Hematopoietic multipotent progenitor cell (in vitro differentiated cells): ENCODE measurements around the gene TRIM33. TPM values are rescaled to one million over a fixed set of nuclear protein-coding genes. Genes with fewer than 3 reads are reported as not detected.
"Not testable (repeated sequence)": the region's sequence is repeated elsewhere in the genome, so short reads cannot be mapped to it uniquely, and the experiment has no call there.

Experiments
- DNase-seq, 3 donors: peaks; one replicate each; pipeline ENCODE4 v3.0.0-alpha.2; 2011 to 2015; ENCODE audit warnings: low read depth in 2 of 3, low spot score in 2 of 3
- total RNA-seq: library from RNA; depleted of rRNA; stranded (reverse); fragments of >200 nt; gene quantifications from one replicate; pipeline ENCODE4 v1.2.3, GENCODE V29; 2012

The TRIM33 gene
- total RNA-seq, 1 donor = 38.8 TPM

DNA sequence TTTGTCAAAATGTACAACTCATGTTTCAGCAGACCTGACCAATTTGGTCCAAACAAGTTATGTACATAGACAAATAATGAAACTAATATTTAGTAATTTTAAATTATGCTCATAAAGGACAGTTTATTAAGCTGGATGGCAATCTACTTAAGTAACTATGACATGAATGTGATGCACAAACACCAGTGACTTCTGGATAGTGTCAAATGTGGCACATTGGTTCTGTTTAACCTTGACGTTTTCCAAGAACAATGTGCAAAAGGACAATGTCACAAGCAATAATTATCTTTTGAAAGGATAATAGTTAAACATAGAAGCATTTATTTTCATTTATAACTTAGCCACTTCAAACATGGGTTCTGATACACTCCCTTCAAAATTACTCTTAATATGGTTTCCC, 80.0 kb downstream of the TRIM33 start:
- DNase-seq = no peak

GRCh38 chr1:114428083-114428754, 82.8 kb downstream of the TRIM33 start:
- DNase-seq = peak in 2 of 3 donors; percentile 13 to 54

- DNase-seq = no peak
Observed at GRCh38 chr1:114427612-114428011, 83.4 kb downstream of the TRIM33 start.

- no peak for DNase-seq
Observed at GRCh38 chr1:114423455-114423854, 87.5 kb downstream of the TRIM33 start.

GRCh38 chr1:114418948-114419347, 92.1 kb downstream of the TRIM33 start:
- not testable (repeated sequence) for DNase-seq

DNA sequence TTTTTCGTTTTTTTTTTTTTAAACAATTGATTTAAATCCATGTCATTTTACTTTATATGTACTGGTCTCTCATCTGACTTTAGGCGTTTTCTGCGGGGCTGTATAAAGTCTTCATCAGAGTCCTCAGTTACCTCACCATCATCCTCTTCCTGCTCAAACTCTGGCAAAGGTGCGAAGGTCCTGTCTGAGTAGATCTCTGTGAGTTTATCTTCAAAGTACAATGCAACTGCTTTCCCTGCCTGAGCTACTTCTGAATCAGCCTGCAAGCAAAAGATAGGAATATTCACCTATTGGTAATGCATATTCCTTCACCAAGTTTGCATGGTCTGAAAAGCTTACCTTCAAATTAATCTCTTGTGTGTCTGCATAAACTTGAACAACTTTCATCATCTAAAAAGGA, 113.4 kb downstream of the TRIM33 start:
- DNase-seq = no peak

DNA sequence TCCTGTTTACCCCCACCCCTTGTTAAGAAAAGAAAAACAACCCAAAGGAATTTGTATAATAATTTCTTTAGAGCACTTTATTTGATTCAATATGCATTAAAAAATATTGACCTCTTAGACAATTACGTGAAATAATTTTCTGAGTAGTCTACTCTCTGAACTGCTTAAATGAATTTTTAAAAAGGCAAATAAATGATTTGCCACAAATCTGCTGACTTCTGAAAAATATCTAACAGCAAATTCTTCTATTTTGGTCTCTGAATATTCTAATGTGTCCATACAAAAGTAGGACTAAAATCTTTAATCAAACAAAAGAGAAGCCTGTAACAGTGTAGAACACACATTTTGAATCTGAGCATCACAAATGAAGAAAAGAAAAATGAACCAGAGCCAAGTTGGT, 115.1 kb downstream of the TRIM33 start:
- no peak for DNase-seq

- no peak for DNase-seq
Observed at GRCh38 chr1:114390960-114391359, 120.0 kb downstream of the TRIM33 start.

DNA sequence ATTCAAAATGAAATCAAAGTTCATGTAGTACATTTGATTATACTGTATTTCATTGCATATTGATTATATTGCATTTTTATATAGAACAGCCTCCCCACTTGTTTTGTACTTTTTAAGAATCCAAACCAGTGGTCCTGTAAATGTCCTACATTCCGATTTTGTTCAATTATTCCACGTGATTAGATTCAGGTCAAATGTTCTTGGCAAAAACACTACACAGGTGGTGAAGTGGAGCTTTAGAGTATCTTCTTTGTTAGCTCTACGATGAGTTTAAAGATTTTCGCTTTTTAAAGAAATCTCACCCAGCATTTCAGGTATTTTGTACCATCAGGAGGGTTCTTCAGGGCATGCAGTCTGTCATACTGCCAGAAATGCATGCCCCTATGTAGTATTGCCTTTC, 120.6 kb downstream of the TRIM33 start:
- DNase-seq = no peak

GRCh38 chr1:114388432-114389003, 122.5 kb downstream of the TRIM33 start:
- peak in 1 of 3 donors; percentile 17 for DNase-seq

GRCh38 chr1:114387585-114387984, 123.4 kb downstream of the TRIM33 start:
- not testable (repeated sequence) for DNase-seq

DNA sequence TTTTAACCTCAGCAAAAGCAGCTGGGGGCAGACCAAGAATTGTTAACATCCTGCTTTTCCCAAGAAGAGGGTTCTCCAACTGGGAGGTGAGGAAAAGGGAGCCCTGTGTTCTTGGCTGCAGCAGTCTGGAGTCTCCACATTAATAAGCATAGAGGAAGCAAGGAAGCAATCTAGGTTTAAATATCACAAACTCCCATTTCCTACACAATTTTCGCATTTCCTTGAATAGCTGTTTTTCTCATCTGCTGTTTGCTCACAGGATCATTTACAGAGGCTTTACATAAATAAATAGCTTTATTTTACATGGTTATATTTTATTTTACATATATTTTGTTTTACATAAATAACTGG, 124.0 kb downstream of the TRIM33 start:
- DNase-seq = no peak

GRCh38 chr1:114386129-114387009, 124.6 kb downstream of the TRIM33 start:
- DNase-seq = no peak

DNA sequence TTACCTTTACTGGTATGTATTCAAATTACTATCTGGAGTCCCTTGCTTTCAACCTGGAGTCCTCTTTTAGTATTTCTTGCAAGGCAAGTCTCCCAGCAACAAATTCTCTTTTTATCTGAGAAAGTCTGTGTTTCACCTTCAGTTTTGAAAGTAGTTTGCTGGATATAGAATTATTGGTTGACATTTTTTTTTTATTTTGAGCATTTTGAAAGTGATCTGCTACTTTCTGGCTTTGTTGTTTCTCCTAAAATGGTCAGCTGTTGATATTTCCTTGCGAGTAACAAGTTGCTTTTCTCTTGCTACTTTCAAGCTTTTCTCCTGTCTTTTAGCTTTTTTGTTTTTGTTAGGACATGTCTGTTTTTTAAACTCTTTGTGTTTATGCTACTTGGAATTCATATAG, 126.1 kb downstream of the TRIM33 start:
- no peak for DNase-seq

GRCh38 chr1:114379987-114380386, 131.0 kb downstream of the TRIM33 start:
- peak in 2 of 3 donors; percentile 44 to 71 for DNase-seq

DNA sequence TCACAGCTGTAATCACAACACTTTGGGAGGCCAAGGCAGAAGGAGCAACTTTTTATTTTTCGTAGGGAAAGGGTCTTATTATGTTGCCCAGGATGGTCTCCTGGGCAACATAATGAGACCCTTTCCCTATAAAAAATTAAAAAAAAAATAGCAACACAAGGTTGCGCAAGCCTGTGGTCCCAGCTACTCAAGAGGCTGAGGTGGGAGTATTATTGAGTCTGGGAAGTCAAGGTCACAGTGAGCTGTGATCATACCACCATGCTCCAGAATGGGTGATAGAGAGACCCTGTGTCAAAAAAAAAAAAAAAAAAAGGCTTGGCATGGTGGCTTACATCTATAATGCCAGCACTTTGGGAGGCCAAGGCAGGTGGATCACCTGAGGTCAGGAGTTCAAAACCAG, 131.6 kb downstream of the TRIM33 start:
- no peak for DNase-seq

- DNase-seq = no peak
Observed at GRCh38 chr1:114377356-114377755, 133.6 kb downstream of the TRIM33 start.

DNA sequence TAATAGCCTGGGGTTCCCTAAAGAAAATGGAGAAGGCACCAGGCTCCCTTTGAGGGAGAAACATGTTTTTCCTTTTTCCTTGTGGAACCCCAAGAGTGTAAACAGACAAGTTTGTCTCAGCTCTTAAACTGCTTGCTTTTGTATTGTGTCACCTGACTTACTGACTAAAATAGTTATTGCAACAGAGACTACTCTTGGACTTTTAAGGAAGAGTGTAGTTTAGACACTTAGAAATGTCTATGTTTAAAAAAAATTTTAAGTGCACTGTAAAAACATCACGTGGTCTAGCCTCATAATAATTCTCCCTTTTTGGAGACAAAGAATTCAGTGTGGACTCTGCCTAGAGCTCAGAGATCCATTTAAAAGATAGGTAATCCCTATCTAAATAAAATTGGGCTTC, 141.1 kb downstream of the TRIM33 start:
- no peak for DNase-seq

DNA sequence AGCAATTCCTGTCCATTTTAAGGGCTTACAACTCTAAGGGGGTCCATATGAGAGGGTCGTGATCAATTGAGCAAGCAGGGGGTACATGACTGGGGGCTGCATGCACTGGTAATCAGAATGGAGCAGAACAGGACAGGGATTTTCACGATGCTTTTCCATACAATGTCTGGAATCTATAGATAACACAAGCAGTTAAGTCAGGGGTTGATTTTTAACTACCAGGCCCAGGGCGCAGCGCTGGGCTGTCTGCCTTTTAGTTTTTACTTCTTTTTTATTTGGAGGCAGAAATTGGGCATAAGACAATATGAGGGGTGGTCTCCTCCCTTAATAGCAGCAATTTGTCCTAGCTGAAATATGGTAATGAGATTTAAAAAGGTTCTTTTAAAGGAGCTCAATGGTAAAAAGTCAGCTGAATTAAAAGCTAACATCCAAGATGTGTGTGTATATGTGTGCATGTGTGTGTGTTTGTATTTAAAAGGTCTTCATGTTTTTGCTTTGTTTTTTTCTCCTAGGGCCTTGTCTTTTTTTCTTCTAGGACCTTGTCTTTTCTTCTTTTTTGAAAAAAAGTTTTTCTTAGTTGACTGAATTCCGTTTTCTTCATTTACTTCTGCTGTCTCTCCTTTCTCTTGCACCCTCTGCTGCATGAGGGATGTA, 141.6 kb downstream of the TRIM33 start:
- DNase-seq = not testable (repeated sequence)

GRCh38 chr1:114368560-114369255, 142.3 kb downstream of the TRIM33 start:
- no peak for DNase-seq

DNA sequence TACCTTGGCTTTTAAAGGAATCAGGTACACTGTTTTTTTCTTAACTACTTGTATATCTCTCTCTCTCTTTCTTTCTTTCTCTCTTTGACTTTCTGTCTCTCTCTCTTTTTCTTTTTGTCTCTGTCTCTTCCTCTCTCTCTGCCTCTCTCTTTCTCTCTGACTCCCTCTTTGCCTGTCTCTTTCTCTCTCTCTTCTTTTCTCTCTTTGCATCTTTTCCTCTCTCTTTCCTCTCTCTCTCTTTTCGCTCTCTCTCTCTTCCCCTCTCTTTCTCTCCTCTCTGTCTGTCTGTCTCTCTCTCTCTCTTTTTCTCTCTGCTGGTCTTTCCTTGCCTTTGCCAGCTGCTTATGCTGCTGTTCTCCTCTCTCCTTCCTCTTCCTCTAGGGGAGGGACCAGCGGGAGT, 143.2 kb downstream of the TRIM33 start:
- DNase-seq = no peak
